NK-92 (cell line): Measurements from ENCODE around the gene TMEM91.
"Not testable (repeated sequence)": the region's sequence is repeated elsewhere in the genome, so short reads cannot be mapped to it uniquely, and the experiment has no call there.

ENCODE experiments used
- DNase-seq: peaks from one replicate; lab custom pipeline; 2025; ENCODE audit not compliant: unreplicated experiment; lab: John Stamatoyannopoulos, UW

The TMEM91 gene

GRCh38 chr19:41352609-41353465 is 23.5 kb upstream of the TMEM91 start:
- DNase-seq = no peak

DNA sequence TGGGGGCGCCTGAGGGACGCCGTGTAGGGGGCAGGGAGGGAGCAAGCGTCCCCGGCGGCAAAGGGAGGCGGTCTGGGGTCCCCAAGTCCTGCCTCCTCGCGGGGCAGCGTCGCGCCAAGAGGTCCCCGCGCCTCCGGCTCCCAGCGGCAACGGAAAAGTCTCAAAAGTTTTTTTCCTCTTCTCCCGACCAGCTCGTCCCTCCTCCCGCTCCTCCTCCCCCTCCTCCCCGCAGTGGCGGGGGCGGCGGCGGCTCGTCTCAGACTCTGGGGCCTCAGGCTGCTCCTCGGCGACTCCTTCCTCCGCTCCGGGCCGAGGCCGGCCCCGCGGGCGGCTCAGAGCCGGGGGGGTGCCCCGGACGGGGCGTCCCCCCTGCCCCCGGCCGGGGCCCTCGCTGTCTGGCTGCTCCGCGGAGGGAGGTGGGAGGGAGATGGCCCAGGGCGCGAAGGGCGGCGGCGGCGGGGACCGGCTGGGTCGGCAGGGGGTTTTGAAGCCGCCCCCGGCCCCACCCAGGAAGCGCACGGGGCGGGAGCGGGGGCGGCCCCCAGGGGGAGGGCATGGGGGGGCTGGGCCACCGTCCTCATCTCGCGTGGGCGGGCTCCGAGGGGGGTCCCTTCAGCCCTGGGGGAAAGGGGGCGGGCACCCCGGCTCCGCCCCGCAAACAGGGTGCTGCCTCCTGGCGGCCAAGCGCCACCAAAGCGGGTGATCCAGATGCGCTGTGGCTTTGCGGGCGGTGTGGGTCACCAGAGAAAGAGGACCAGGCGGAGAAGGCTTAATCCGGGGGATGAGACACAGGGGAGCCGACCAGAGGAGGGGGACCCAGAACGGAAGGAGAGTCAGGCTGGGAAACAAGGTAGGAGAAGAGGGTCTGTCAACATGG is 22.6 kb upstream of the TMEM91 start, which contains the start of gene TGFB1:
Gene TGFB1 (minus strand): TSS at position 457 of the 877 bp plus-strand sequence. CDS start 878 bp downstream, outside the sequence.
- DNase-seq = peak; percentile 58

GRCh38 chr19:41354343-41354953 is 21.9 kb upstream of the TMEM91 start:
- no peak for DNase-seq

GRCh38 chr19:41355035-41355434 is 21.3 kb upstream of the TMEM91 start:
- no peak for DNase-seq

- DNase-seq = no peak
Observed at GRCh38 chr19:41355802-41356201, 20.5 kb upstream of the TMEM91 start.

DNA sequence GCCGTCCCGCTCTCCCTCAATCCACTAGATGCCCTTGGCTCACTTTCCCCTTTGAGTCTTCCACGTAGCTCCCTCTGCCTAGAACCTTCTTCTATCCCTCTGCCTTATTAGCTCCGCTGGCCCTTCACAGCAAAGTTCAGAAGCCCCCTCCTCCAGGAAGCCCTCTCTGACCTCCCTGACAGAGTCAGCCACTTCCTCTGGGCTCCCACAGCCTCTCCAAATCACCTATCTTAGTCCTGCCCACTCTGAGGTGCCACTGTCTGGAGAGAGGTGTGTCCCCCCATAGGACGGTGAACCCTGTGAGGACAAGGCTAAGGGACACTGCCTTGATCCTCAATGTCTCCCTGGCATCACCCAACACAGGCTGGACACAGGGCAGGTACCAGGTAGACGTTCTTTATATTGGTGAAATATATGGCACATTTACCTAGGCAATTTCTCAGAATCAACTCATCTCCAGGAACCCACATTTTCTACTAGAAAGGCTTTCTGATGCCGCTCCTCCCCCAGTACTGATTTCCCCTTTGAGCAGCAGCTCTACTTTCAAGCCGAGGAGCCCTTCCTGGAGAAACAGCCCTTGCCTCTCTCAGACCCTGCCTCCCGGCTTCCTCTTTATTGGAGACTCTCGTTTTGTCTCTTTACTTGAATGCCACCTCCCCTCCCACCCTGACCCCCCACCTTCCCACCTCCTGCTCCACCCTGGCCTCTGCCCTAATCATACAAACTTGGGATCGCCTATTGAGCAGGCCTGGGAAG is 19.2 kb upstream of the TMEM91 start:
- no peak for DNase-seq

- DNase-seq = no peak
Observed at GRCh38 chr19:41357746-41358145, 18.6 kb upstream of the TMEM91 start.

DNA sequence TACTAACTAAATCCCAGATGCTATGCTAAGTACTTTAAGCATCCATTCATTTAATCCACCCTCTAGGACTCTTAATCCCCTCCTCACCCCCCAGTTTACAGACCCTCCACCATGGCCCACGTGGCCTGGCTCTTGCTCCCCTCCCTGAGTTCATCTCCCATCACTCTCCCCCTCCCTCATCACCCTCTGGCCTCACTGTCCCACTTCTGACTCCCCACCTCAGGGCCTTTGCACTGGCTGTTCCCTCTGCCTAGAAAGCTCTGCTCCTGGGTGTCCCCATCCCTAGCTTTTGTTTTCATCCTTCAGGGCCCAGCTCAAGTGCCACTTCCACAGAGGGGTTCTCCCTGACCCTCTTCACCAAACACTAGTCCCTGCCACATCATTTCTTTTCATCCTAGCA is 16.6 kb upstream of the TMEM91 start:
- DNase-seq = no peak

GRCh38 chr19:41362143-41362847 is 14.0 kb upstream of the TMEM91 start:
- DNase-seq = no peak

DNA sequence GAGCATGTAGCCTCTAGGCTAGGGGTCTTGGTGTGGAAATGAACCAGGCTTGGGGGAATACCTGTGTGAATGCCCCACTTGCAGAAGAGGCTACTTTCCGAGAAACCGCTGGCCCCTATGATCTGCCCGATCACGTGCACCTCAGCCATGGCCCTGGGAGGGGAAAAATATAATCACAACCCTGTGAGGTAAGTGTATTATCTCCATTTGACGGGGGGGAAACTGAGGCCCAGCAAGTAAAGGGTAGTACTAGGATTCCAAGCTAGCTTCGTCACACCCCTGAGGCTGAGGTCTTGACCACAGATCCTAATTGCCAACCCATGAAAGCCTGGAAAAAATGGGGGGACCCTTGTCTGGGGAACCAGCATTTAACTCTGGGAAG is 13.0 kb upstream of the TMEM91 start:
- no peak for DNase-seq

- DNase-seq = peak; percentile 84
Observed at GRCh38 chr19:41363753-41364523, 12.4 kb upstream of the TMEM91 start, which contains the start of gene B9D2. Gene B9D2 (minus strand): TSS chr19:41364149. CDS start chr19:41363519, 630 bp downstream.

DNA sequence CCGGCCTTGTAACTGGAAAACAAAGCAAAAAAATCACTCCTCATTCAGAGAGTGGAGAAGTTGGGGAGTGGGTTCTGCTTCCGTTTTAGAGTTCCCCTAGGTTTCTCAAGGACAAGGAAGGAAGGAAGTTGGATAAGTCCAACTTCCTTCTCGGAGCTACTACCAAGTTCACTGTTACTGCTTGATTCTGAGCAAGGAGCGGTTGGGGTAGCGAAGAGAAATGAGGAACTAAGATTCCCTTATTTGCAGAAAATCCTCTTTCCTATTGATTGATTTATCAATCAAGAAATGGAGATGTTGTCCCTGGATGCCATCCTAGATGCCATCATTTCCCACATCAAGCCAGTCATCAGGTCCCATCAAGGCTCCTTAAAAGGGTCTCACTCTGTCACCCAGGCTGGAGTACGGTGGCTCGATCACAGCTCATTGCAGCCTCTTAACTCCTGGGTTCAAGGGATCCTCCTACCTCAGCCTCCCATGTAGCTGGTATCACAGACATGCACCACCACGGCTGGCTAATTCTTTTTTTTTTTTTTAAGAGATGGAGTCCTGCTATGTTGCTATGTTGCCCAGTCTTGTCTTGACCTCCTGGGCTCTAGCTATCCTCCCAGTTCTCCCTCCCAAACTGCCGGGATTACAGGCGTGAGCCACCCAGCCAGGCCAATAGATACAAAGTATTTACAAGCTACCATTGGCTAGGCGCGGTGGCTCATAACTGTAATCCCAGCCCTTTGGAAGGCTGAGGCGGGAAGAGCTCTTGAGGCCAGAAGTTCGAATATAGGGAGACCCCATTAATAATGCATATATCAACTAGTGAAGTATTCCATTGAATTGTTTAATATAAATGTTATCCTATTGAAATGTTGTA is 11.6 kb upstream of the TMEM91 start:
- DNase-seq = no peak

DNA sequence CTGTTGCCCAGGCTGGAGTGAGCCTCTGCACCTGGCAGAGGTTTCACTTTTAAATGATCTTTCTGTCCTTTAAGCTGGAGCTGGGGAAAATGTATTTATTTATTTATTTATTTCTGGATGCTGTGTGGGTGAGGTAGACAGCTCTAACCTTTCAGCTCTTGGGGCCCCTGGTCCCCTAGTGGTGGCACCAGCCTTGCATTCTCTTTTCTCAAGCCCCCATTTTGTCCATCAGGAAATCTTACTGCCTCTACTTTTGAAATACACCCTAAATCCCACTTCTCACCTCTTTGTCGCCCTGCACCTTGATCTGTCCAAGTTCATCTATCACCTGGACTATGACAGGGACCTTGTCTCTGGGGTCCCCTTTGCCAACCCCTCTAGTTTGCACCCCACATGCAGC is 10.2 kb upstream of the TMEM91 start:
- DNase-seq = no peak

GRCh38 chr19:41367848-41368301 is 8.5 kb upstream of the TMEM91 start:
- no peak for DNase-seq

DNA sequence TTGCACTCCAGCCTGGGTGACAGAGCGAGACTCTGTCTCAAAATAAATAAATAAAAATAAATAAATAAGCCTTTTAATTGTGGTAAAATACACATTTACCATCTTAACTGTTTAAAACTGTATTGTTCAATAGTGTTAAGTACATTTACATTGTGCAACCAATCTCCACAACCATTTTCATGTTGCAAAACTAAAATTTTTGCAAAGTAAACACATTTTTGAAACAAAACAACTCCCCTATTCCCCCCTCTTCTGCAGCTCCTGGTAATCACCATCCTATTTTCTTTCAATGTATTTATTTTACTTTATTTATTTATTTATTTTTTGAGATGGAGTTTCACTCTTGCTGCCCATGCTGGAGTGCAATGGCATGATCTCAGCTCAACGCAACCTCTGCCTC is 6.6 kb upstream of the TMEM91 start:
- no peak for DNase-seq

DNA sequence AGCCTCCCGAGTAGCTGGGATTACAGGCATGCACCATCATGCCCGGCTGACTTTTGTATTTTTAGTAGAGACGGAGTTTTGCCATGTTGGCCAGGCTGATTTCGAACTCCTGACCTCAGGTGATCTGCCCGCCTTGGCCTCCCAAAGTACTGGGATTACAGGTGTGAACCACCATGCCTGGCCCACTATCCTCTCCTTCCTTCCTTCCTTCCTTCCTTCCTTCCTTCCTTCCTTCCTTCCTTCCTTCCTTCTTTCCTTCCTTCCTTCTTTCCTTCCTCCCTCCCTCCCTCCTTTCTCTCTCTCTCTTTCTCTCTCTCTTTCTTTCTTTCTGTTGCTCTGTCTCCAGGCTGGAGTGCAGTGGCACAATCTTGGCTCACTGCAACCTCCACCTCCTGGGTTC is 5.2 kb upstream of the TMEM91 start:
- DNase-seq = not testable (repeated sequence)

DNA sequence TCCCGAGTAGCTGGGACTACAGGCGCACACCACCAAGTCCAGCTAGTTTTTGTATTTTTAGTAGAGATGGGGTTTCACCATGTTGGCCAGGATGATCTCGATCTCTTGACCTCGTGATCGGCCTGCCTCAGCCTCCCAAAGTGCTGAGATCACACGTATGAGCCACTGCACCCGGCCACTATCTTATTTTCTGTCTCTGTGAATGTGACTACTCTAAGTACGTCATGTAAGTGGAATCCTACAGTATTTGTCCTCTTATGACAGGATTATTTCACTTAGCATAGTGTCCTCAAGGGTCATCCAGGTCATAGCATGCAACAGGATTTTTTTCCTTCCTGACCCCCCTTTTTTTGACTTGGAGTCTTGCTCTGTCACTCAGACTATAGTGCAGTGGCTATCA is 4.8 kb upstream of the TMEM91 start:
- DNase-seq = no peak

DNA sequence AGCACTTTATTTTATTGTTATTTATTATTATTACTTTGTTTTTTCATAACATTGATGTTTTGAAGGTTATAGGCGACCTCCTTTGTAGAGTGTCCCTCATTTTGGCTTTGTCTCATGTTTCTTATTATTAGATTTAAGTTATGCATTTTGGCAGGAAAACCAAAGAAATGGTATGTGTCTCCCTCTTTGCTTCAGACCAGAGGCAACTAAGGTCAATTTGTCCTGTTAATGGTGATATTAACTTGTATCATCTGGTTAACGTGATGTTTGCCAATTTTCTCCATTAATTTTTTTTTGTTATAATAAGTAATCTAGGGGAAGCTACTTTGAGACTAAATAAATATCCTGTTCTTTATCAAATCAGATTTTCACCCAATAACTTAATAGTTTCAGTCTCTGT is 3.8 kb upstream of the TMEM91 start:
- no peak for DNase-seq
